Measurements from ENCODE around the gene SH2B3. TPM values are rescaled to one million over a fixed set of nuclear protein-coding genes. Genes with fewer than 3 reads are reported as not detected.
A peak's percentile ranks its signal among the peaks of the same experiment; 100 is the strongest.

Gene SH2B3
- total and polyA plus RNA-seq, 4 donors = 9.6 to 46.0 (median 17.9) TPM

DNA sequence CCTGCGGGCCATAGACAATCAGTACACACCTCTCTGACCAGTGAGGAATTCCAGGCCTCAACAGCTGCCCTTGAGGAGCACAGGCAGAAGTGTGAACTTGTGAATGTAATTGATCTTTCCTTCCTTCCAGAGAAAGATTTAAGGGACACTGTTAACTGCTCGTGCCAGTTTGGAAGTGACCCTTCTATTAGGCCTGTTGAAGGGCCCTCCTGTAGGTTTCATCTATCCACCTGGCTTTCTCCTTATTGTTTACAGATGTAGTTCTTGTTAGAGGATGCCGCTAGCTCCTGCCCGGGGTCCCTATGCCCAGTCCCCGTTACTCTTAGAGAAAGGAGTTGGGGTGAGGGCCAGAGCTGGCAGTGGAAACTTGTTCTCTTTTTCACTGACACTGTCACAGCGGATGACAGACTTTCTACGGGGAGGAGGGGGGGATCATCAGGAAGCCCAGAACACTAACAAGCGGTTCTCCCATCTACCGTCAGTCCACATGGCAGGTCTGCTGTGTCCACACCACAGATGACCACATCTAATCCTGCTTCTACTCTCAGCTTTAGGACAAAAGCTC is 42.6 kb downstream of the SH2B3 start:
- ATAC-seq (ENCODE audit: insufficient read depth, low FRiP score) = no peak
- Histone ChIP-seq H3K36me3 (ENCODE audit: control insufficient read depth in 4 of 4, insufficient read depth in 4 of 4, low read length in 4 of 4) (peaks cover 18 to 53% (median 33%) of the 10 kb centered on the region in 4 donors), H3K4me1 (ENCODE audit: control insufficient read depth in 5 of 5, insufficient read depth in 5 of 5, low read length in 5 of 5) (peaks cover 0 to 31% (median 14%) of the 10 kb centered on the region in 5 donors), H3K4me3 (no peak overlapping the region), H3K9ac (ENCODE audit: insufficient read depth in 1 of 2, low read length in 2 of 2) (no peak overlapping the region), H3K27ac (ENCODE audit: low read depth in 1 of 2, low read length in 1 of 2) (peak overlapping the region; percentile 9 to 56), H3K27me3 (ENCODE audit: control insufficient read depth in 3 of 3, insufficient read depth in 3 of 3, low read length in 2 of 3) (no peaks in the 10 kb centered on the region), H3K9me3 (ENCODE audit: control insufficient read depth in 4 of 4, insufficient read depth in 3 of 4, low read length in 3 of 4) (no peaks in the 10 kb centered on the region)
- DNase-seq = no peak
- WGBS, 2 donors = 69 to 70% methylated on average over 9 of the region's 9 CpGs
- TF ChIP-seq, protein P1, sequence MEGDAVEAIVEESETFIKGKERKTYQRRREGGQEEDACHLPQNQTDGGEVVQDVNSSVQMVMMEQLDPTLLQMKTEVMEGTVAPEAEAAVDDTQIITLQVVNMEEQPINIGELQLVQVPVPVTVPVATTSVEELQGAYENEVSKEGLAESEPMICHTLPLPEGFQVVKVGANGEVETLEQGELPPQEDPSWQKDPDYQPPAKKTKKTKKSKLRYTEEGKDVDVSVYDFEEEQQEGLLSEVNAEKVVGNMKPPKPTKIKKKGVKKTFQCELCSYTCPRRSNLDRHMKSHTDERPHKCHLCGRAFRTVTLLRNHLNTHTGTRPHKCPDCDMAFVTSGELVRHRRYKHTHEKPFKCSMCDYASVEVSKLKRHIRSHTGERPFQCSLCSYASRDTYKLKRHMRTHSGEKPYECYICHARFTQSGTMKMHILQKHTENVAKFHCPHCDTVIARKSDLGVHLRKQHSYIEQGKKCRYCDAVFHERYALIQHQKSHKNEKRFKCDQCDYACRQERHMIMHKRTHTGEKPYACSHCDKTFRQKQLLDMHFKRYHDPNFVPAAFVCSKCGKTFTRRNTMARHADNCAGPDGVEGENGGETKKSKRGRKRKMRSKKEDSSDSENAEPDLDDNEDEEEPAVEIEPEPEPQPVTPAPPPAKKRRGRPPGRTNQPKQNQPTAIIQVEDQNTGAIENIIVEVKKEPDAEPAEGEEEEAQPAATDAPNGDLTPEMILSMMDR (IDR thresholded peaks at IDR 0.05; ENCODE audit: control extremely low read depth, extremely low read depth) = no peak

DNA sequence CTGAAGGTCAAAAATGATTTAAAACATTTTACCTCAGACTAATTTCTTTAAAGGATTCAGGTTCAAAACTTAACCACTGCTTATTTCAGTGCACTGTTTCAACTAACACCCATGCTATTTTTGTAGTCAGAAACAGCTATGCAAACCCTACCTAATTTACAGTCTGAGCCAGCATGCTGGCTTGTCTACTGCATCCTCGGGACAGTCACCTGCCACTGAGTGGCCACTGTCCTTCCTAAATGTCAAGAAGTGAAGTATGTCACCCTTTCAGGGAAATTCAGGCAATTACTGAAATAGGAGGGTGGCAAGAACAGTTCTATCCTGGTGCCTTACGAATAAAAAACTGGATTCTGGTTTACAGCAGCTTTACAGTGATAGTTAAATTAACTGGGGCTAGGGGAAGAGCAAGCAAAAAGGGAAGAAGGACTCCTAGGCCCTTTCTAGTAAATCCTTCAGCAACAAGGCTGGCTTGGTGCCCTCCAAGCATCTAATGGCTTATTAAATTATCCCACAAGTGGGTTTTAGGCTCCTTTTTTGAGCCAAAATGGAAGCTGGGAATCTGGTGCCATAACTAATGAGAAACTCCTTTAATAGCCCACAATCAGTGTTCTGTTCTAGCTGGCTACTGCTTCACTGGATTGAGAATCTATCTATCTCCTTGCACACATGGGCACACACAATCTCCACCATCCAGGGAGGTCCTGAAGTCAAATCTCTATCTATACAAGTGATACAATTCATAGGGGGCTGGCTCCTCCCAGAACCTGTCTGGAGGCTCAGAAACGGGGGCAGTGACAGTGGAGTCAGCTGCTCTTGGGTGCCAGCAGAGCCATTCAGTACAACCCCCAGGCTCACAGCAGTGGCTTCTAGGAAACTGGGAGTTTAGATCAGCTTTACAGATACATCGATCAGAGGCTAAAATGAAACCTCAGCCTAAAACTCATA is 43.4 kb downstream of the SH2B3 start:
- WGBS, 2 donors = 72 to 75% methylated on average over 4 of the region's 4 CpGs
- peak overlapping the region; percentile 18 to 56 for H3K27ac ChIP-seq (ENCODE audit: low read depth in 1 of 2, low read length in 1 of 2)
- TF ChIP-seq, protein P1 (IDR thresholded peaks at IDR 0.05; ENCODE audit: control extremely low read depth, extremely low read depth) = no peak
- no peaks in the 10 kb centered on the region for H3K9me3 ChIP-seq (ENCODE audit: control insufficient read depth in 4 of 4, insufficient read depth in 3 of 4, low read length in 3 of 4)
- no peak overlapping the region for H3K9ac ChIP-seq (ENCODE audit: insufficient read depth in 1 of 2, low read length in 2 of 2)
- DNase-seq = no peak
- H3K36me3 ChIP-seq (ENCODE audit: control insufficient read depth in 4 of 4, insufficient read depth in 4 of 4, low read length in 4 of 4) = peaks cover 18 to 58% (median 39%) of the 10 kb centered on the region in 4 donors
- H3K4me3 ChIP-seq = no peak overlapping the region
- no peaks in the 10 kb centered on the region for H3K27me3 ChIP-seq (ENCODE audit: control insufficient read depth in 3 of 3, insufficient read depth in 3 of 3, low read length in 2 of 3)
- ATAC-seq (ENCODE audit: insufficient read depth, low FRiP score) = no peak
- H3K4me1 ChIP-seq (ENCODE audit: control insufficient read depth in 5 of 5, insufficient read depth in 5 of 5, low read length in 5 of 5) = peaks cover 0 to 28% (median 14%) of the 10 kb centered on the region in 5 donors

DNA sequence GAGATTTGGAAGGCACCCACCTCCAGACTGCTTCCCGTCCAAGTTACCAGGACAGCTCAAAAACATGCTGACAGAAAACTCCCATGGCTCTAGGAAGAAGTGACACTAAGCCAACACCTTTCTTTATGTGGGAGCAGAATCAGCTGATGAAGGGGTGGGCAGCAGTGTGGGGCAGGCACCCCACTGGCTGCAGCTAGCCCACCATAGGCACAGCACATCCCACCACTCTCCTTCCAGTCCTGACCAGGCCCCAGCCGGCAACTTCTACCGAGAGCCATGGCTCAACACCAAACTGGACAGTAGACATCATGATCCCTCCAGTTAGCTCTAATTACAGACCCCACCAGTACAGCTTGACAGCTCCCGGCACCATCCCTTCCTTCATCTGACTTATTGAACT is 45.0 kb downstream of the SH2B3 start:
- Histone ChIP-seq H3K4me1 (ENCODE audit: control insufficient read depth in 5 of 5, insufficient read depth in 5 of 5, low read length in 5 of 5) (peaks cover 0 to 21% (median 11%) of the 10 kb centered on the region in 5 donors), H3K27ac (ENCODE audit: low read depth in 1 of 2, low read length in 1 of 2) (no peak overlapping the region), H3K9ac (ENCODE audit: insufficient read depth in 1 of 2, low read length in 2 of 2) (no peak overlapping the region), H3K4me3 (no peak overlapping the region), H3K27me3 (ENCODE audit: control insufficient read depth in 3 of 3, insufficient read depth in 3 of 3, low read length in 2 of 3) (no peaks in the 10 kb centered on the region), H3K9me3 (ENCODE audit: control insufficient read depth in 4 of 4, insufficient read depth in 3 of 4, low read length in 3 of 4) (no peaks in the 10 kb centered on the region), H3K36me3 (ENCODE audit: control insufficient read depth in 4 of 4, insufficient read depth in 4 of 4, low read length in 4 of 4) (peaks cover 30 to 62% (median 50%) of the 10 kb centered on the region in 4 donors)
- no peak for DNase-seq
- 83 to 90% methylated on average over 4 of the region's 4 CpGs for WGBS, 2 donors
- TF ChIP-seq, protein P1 (IDR thresholded peaks at IDR 0.05; ENCODE audit: control extremely low read depth, extremely low read depth) = no peak
- no peak for ATAC-seq (ENCODE audit: insufficient read depth, low FRiP score)
